ENCODE data around the gene XIST. TPM values are rescaled to one million over a fixed set of nuclear protein-coding genes. Genes with fewer than 3 reads are reported as not detected.

The XIST gene
- total RNA-seq, 1 experiment from 2014 or later, result 1.4 TPM

- Histone ChIP-seq H2BK20ac (ENCODE audit: low read depth, low read length, poor library complexity, severe bottlenecking) (no peak overlapping the region), H4K5ac (ENCODE audit: insufficient read length, low read depth, low read length) (no peak overlapping the region), H3K4me1 (ENCODE audit: insufficient read depth, low read length) (no peaks in the 10 kb centered on the region; the same call in 1 of the 2 replicates), H4K8ac (replicated peaks; ENCODE audit: insufficient read length, low read depth, low read length) (no peak overlapping the region), H2BK15ac (ENCODE audit: low read depth, low read length) (no peak overlapping the region), H3K9me3 (ENCODE audit: control insufficient read depth, low read depth, low read length) (peaks cover 12% of the 10 kb centered on the region), H4K20me1 (ENCODE audit: control insufficient read depth, insufficient read depth, insufficient read length) (no peaks in the 10 kb centered on the region), H3K79me1 (ENCODE audit: insufficient read depth, low read depth, low read length, poor library complexity, severe bottlenecking) (no peaks in the 10 kb centered on the region), H3K79me2 (ENCODE audit: insufficient read depth, low read length) (no peaks in the 10 kb centered on the region), H3K27me3 (ENCODE audit: insufficient read depth, low read length) (no peaks in the 10 kb centered on the region), H2BK5ac (ENCODE audit: insufficient read length, low read length) (no peak overlapping the region), H3K9ac (ENCODE audit: extremely low read depth, insufficient read length, low read length) (no peak overlapping the region), H3K4ac (ENCODE audit: low read depth, low read length) (no peak overlapping the region), H3K4me2 (ENCODE audit: insufficient read depth, insufficient read length, low read length) (no peak overlapping the region), H2AFZ (ENCODE audit: low read length) (no peak overlapping the region), H4K91ac (ENCODE audit: insufficient read length, low read depth, low read length) (no peak overlapping the region), H3T11ph (ENCODE audit: low read length) (no peak overlapping the region), H3K23ac (ENCODE audit: insufficient read length, low read depth, low read length) (no peak overlapping the region), H3K27ac (ENCODE audit: insufficient read length, low read depth, low read length) (no peak overlapping the region), H3K14ac (ENCODE audit: insufficient read depth, low read length) (no peak overlapping the region), H3K56ac (ENCODE audit: insufficient read length, low read depth, low read length) (no peak overlapping the region), H2BK12ac (ENCODE audit: insufficient read length, low read depth, low read length) (no peak overlapping the region), H2BK120ac (ENCODE audit: low read depth, low read length, poor library complexity, severe bottlenecking) (no peak overlapping the region), H3K23me2 (ENCODE audit: insufficient read length, low read depth, low read length, poor library complexity, severe bottlenecking) (no peaks in the 10 kb centered on the region), H2AK5ac (ENCODE audit: insufficient read length, low read length) (no peak overlapping the region), H3K18ac (ENCODE audit: insufficient read length, low read depth, low read length) (no peak overlapping the region)
- TF ChIP-seq, protein P1, sequence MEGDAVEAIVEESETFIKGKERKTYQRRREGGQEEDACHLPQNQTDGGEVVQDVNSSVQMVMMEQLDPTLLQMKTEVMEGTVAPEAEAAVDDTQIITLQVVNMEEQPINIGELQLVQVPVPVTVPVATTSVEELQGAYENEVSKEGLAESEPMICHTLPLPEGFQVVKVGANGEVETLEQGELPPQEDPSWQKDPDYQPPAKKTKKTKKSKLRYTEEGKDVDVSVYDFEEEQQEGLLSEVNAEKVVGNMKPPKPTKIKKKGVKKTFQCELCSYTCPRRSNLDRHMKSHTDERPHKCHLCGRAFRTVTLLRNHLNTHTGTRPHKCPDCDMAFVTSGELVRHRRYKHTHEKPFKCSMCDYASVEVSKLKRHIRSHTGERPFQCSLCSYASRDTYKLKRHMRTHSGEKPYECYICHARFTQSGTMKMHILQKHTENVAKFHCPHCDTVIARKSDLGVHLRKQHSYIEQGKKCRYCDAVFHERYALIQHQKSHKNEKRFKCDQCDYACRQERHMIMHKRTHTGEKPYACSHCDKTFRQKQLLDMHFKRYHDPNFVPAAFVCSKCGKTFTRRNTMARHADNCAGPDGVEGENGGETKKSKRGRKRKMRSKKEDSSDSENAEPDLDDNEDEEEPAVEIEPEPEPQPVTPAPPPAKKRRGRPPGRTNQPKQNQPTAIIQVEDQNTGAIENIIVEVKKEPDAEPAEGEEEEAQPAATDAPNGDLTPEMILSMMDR (conservative IDR thresholded peaks at IDR 0.05), result peak; percentile 43; the same call in 2 of the 3 replicates
- H3K4me3 Mint-ChIP-seq, result no peak overlapping the region
- peaks cover 59 to 73% of the 10 kb centered on the region in 2 experiments for H3K9me3 Mint-ChIP-seq
- no CpG with 5 or more reads among the region's 1 CpG for WGBS (ENCODE audit: extremely low coverage, insufficient read length, low lambda C conversion rate)
- peaks cover 26 to 65% (median 49%) of the 10 kb centered on the region in 3 experiments for H3K36me3 Mint-ChIP-seq (ENCODE audit: insufficient read depth in 1 of 3, low read depth in 3 of 3)
- H3K27ac Mint-ChIP-seq, result 0 out of 7 replicates have a peak overlapping the region, but pooled peaks of 1 of the 3 experiments have one; percentile 76
- peaks cover 36 to 45% of the 10 kb centered on the region in 2 experiments for H3K4me1 Mint-ChIP-seq
- DNase-seq, result no peak
- H3K27me3 Mint-ChIP-seq (ENCODE audit: low read depth), result no peaks in the 10 kb centered on the region; the same call in 1 of the 2 replicates
These were observed 4.5 kb downstream of the XIST start for GRCh38 chrX:73847991-73848390.
